ENCODE data around the gene ADAMTS20. TPM values are rescaled to one million over a fixed set of nuclear protein-coding genes. Genes with fewer than 3 reads are reported as not detected.
"Not testable (repeated sequence)": the region's sequence is repeated elsewhere in the genome, so short reads cannot be mapped to it uniquely, and the experiment has no call there.

The ADAMTS20 gene
- total RNA-seq, 1 donor from 2014 or later = 0.19 TPM

DNA sequence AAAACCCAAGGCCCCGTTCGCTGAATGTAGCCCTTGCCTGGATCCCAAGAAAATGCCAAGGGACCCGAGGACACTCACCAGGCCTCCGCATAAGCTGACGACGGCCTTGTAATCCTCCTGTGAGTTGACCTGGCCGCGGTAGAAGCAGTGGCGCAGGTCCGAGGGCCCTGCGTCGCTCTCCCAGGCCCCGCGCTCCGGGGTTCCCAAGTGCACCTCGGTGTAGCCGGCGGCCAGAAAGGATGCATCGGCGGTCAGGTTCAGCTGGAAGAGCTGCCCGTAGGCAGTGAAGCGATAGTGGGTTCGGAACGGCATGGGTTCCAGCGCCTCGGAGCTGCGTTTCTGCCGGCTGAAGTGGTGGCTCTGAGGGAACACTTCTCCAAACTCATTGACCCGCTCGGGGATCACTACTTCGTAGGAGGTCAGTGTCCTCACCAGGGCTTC, 1.2 kb downstream of the ADAMTS20 start:
- Mint-ChIP-seq H3K27ac (no peak overlapping the region), H3K9me3 (ENCODE audit: low read depth) (peaks cover 5% of the 10 kb centered on the region), H3K36me3 (ENCODE audit: insufficient read depth) (no peaks in the 10 kb centered on the region), H3K4me1 (ENCODE audit: low read depth) (peaks cover 11% of the 10 kb centered on the region), H3K27me3 (peaks cover 64% of the 10 kb centered on the region), H3K4me3 (ENCODE audit: low read depth) (peak overlapping the region; percentile 84)
- DNase-seq (ENCODE audit: low spot score, unreplicated experiment) = no peak
- TF ChIP-seq, protein P1, sequence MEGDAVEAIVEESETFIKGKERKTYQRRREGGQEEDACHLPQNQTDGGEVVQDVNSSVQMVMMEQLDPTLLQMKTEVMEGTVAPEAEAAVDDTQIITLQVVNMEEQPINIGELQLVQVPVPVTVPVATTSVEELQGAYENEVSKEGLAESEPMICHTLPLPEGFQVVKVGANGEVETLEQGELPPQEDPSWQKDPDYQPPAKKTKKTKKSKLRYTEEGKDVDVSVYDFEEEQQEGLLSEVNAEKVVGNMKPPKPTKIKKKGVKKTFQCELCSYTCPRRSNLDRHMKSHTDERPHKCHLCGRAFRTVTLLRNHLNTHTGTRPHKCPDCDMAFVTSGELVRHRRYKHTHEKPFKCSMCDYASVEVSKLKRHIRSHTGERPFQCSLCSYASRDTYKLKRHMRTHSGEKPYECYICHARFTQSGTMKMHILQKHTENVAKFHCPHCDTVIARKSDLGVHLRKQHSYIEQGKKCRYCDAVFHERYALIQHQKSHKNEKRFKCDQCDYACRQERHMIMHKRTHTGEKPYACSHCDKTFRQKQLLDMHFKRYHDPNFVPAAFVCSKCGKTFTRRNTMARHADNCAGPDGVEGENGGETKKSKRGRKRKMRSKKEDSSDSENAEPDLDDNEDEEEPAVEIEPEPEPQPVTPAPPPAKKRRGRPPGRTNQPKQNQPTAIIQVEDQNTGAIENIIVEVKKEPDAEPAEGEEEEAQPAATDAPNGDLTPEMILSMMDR (IDR thresholded peaks at IDR 0.05; ENCODE audit: unreplicated experiment) = no peak

DNA sequence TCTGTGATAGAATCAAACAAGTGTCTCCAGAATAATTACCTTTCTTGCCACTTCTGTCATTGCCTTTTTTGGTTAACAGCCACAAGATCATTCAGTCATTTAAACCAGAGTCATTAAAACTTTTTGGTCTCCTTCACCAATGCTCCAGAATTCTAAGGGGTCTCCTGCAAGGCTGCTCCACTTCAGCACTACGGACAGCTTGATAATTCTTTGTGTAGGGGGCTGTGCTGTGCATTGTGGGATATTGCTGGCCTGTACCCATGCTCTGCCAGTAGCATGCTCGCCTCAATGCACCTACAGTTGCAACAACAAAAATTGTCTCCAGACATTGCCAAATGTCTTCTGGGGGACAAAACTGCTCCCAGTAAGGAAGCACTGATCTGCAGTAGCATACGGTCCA, 7.3 kb downstream of the ADAMTS20 start:
- TF ChIP-seq, protein P1 (IDR thresholded peaks at IDR 0.05; ENCODE audit: unreplicated experiment) = no peak
- no peak for DNase-seq (ENCODE audit: low spot score, unreplicated experiment)
- H3K9me3 Mint-ChIP-seq (ENCODE audit: low read depth) = no peaks in the 10 kb centered on the region
- peaks cover 6% of the 10 kb centered on the region for H3K4me1 Mint-ChIP-seq (ENCODE audit: low read depth)
- no peak overlapping the region for H3K27ac Mint-ChIP-seq
- no peak overlapping the region for H3K4me3 Mint-ChIP-seq (ENCODE audit: low read depth)
- no peaks in the 10 kb centered on the region for H3K36me3 Mint-ChIP-seq (ENCODE audit: insufficient read depth)
- peaks cover 29% of the 10 kb centered on the region for H3K27me3 Mint-ChIP-seq

DNA sequence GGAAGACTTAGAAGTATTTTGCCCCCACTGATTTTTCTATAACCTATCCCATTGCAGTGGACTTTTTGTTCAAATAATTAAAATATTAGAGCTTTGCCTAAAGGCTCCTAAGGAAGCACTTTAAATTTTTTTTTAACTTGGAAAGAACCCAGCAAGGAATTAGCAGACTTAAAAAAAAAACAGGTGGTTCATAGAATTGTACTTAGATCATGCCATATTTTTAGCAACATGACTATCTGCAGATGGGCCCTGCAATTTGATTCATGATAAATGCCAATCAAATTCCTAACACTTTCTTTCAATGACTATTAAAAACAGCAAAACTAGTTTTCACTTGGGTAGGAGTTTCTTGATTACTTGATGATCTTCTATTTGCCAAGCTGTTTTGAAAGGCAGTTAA, 11.5 kb downstream of the ADAMTS20 start:
- no peak for DNase-seq (ENCODE audit: low spot score, unreplicated experiment)
- Mint-ChIP-seq H3K4me1 (ENCODE audit: low read depth) (no peaks in the 10 kb centered on the region), H3K9me3 (ENCODE audit: low read depth) (no peaks in the 10 kb centered on the region), H3K27me3 (peaks cover 9% of the 10 kb centered on the region), H3K27ac (no peak overlapping the region), H3K4me3 (ENCODE audit: low read depth) (no peak overlapping the region), H3K36me3 (ENCODE audit: insufficient read depth) (no peaks in the 10 kb centered on the region)
- TF ChIP-seq, protein P1 (IDR thresholded peaks at IDR 0.05; ENCODE audit: unreplicated experiment) = no peak

DNA sequence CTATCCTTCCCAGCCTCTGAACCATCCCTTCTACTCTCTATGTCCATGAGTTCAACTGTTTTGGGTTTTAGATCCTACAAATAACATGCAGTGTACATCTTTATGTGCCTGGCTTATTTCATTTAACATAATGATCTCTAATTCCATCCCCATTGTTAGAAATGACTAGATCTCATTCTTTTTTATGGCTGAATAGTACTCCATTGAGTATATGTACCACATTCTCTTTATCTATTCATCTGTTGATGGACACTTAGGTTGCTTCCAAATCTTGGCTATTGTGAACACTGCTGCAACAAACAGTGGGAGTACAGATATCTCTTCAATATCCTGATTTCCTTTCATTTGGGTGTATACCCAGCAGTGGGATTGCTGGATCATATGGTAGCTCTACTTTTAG, 14.3 kb downstream of the ADAMTS20 start:
- not testable (repeated sequence) for H3K27me3 Mint-ChIP-seq; H3K4me3 Mint-ChIP-seq (ENCODE audit: low read depth); H3K36me3 Mint-ChIP-seq (ENCODE audit: insufficient read depth); H3K27ac Mint-ChIP-seq; DNase-seq (ENCODE audit: low spot score, unreplicated experiment); H3K4me1 Mint-ChIP-seq (ENCODE audit: low read depth); H3K9me3 Mint-ChIP-seq (ENCODE audit: low read depth)

DNA sequence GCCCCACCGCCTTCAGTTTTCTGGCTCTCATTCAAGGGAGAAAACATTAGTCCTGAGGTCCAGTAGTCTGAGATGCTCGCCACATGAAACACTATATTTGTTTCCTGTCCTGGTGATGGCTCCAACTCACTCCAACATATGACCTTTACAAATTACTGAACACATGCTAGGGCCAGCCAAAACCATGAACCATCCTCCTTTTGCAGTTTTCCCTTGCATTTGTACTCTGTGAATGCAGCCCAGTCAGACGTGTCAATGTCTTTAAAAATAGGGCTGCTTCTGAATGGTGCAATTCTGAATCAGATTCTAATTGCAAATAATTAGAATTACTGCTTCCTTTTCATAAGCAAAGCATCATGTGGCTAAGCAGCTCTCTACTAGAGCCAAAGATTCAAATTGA, 36.0 kb downstream of the ADAMTS20 start:
- Mint-ChIP-seq H3K4me3 (ENCODE audit: low read depth) (no peak overlapping the region), H3K36me3 (ENCODE audit: insufficient read depth) (no peaks in the 10 kb centered on the region), H3K4me1 (ENCODE audit: low read depth) (no peaks in the 10 kb centered on the region), H3K9me3 (ENCODE audit: low read depth) (no peaks in the 10 kb centered on the region), H3K27ac (no peak overlapping the region), H3K27me3 (no peaks in the 10 kb centered on the region)
- TF ChIP-seq, protein P1 (IDR thresholded peaks at IDR 0.05; ENCODE audit: unreplicated experiment) = no peak
- DNase-seq (ENCODE audit: low spot score, unreplicated experiment) = no peak

DNA sequence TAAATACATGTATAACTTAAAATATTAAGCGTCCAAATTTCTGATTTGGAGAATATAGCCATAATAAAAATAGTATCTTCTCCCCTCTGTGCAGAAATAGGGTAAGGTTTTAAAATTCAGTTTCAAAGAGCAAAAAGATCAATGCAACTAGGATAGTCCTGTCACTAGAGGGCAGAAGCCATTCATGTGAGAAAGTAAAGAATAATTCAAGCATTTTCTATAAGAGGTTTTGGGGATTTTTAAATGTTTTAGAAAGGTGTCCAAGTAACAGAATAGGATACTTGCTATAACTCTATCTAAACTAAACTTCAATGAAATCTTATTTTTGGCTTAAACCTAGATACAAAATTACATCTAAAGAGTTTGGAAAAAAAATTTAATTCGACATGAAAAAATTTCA, 50.3 kb downstream of the ADAMTS20 start:
- Mint-ChIP-seq H3K27ac (no peak overlapping the region), H3K36me3 (ENCODE audit: insufficient read depth) (no peaks in the 10 kb centered on the region), H3K4me3 (ENCODE audit: low read depth) (no peak overlapping the region), H3K27me3 (no peaks in the 10 kb centered on the region), H3K9me3 (ENCODE audit: low read depth) (no peaks in the 10 kb centered on the region), H3K4me1 (ENCODE audit: low read depth) (no peaks in the 10 kb centered on the region)
- no peak for DNase-seq (ENCODE audit: low spot score, unreplicated experiment)
- TF ChIP-seq, protein P1 (IDR thresholded peaks at IDR 0.05; ENCODE audit: unreplicated experiment) = peak; percentile 62
